Measurements from ENCODE around the gene RBFA.
"Not testable (repeated sequence)": the region's sequence is repeated elsewhere in the genome, so short reads cannot be mapped to it uniquely, and the experiment has no call there.

Gene RBFA

DNA sequence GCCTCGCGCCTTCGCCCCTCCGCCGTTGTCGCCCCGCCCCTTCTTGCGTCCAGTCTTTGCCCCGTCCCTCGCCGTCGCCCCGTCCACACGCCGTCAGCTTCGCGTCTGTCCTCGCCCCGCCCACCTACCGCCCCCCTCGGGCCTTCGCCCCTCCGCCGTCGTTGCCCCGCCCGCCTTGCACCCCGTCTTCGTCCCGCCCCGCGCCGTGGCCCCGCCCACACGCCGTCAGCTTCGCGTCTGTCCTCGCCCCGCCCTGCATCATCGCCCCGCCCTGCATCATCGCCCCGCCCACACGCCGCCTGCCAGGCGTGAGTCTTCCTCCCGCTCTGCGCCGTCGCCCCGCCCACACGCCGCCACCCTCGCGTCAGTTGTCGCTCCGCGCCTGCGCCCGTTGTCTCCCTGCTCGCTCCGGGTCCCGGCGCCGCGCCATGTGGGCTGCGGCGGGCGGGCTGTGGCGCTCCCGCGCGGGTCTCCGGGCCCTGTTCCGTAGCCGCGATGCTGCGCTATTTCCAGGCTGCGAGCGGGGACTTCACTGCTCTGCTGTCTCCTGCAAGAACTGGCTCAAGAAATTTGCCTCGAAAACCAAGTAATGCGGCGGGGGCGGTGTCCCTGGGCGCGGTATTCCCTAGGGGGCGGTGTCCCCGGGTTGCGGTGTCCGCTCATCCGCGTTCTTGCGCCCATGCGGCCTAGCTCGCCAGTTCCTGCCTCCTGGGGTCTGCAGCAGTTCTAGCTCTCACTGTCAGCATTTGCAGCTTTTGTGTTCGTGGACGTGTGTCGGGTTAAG is at the start of gene RBFA:
Gene RBFA, plus strand, starts transcription at position 367 of the 784 bp plus-strand sequence. Its CDS starts 62 bp downstream, at position 429.
- DNase-seq (ENCODE audit: low spot score): peak; percentile 99

- no peak for DNase-seq (ENCODE audit: low spot score)
Observed at GRCh38 chr18:79985172-79985571, 49.1 kb upstream of the RBFA start.

- no peak for DNase-seq (ENCODE audit: low spot score)
Observed at GRCh38 chr18:79986726-79987125, 47.5 kb upstream of the RBFA start.

GRCh38 chr18:79987566-79987965 is 46.7 kb upstream of the RBFA start:
- DNase-seq (ENCODE audit: low spot score): no peak

GRCh38 chr18:79988071-79988450 is 46.2 kb upstream of the RBFA start:
- DNase-seq (ENCODE audit: low spot score): peak; percentile 40

GRCh38 chr18:79988451-79989194 is 45.6 kb upstream of the RBFA start, which contains the start of gene TXNL4A:
Gene TXNL4A, minus strand, starts transcription at chr18:79988563. Its CDS starts 171 bp downstream, at chr18:79988392.
- DNase-seq (ENCODE audit: low spot score): peak; percentile 81

DNA sequence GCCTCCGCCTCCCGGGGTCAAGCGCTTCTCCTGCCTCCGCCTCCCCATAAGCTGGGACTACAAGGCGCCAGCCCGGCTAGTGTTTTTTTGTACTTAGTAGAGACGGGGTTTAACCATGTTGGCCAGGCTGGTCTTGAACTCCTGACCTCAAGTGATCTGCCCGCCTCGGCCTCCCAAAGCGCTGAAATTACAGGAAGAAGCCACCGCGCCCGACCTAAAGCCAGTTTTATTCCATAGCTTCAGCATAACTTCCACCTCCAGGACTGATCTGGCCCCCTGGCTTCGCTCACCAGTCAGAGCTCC is 45.1 kb upstream of the RBFA start:
- no peak for DNase-seq (ENCODE audit: low spot score)

DNA sequence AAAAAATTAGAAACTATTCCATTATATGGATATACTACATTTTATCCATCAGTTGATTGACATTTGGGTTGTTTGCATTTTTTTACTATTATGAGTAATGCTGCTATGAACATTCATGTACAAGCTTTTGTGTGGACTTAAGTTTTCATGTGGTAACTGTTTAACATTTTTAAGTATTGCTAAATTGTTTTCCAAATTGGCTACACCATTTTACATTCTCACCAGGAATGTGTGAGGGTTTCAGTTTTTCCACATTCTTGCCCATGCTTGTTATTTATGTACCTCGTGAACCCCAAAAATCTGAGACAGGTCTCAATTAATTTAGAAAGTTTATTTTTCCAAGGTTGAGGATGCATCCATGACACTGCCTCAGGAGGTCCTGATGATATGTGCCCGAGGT is 42.7 kb upstream of the RBFA start:
- DNase-seq (ENCODE audit: low spot score): no peak

DNA sequence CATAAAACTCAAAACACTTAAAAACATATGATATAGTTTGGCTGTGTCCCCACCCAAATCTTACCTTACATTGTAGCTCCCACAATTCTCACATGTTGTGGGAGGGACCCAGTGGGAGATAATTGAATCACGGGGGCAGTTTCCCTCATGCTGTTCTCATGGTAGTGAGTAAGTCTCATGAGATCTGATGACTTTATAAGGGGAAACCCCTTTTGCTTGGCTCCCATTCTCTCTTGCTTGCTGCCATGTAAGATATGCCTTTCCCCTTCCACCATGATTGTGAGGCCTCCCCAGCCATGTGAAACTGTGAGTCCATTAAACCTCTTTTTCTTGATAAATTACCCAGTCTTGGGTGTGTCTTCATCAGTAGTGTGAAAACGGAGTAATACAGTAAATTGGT is 34.5 kb upstream of the RBFA start:
- DNase-seq (ENCODE audit: low spot score): not testable (repeated sequence)

- DNase-seq (ENCODE audit: low spot score): no peak
Observed at GRCh38 chr18:80000877-80001276, 33.4 kb upstream of the RBFA start.

- DNase-seq (ENCODE audit: low spot score): no peak
Observed at GRCh38 chr18:80002468-80002867, 31.8 kb upstream of the RBFA start.

- DNase-seq (ENCODE audit: low spot score): no peak
Observed at GRCh38 chr18:80004600-80005342, 29.5 kb upstream of the RBFA start.

DNA sequence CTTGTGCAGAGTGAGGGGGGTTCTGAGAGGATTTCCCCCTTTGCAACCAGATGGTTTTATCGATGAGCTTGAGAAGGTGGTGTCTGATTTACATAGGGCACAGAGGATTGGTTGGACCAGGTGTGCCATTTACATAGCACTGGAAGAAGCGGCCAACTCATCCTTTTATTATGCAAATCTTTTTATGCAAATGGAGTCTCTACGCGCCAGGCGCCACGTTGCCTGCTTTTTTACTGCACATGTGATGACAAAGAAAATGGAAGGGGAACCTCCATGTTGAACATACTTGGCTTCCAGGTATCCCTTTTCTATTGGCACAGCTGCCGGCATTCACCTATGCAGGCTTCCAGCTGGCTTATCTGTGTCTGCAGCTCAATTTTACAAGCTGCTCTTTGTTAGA is 27.5 kb upstream of the RBFA start:
- no peak for DNase-seq (ENCODE audit: low spot score)

DNA sequence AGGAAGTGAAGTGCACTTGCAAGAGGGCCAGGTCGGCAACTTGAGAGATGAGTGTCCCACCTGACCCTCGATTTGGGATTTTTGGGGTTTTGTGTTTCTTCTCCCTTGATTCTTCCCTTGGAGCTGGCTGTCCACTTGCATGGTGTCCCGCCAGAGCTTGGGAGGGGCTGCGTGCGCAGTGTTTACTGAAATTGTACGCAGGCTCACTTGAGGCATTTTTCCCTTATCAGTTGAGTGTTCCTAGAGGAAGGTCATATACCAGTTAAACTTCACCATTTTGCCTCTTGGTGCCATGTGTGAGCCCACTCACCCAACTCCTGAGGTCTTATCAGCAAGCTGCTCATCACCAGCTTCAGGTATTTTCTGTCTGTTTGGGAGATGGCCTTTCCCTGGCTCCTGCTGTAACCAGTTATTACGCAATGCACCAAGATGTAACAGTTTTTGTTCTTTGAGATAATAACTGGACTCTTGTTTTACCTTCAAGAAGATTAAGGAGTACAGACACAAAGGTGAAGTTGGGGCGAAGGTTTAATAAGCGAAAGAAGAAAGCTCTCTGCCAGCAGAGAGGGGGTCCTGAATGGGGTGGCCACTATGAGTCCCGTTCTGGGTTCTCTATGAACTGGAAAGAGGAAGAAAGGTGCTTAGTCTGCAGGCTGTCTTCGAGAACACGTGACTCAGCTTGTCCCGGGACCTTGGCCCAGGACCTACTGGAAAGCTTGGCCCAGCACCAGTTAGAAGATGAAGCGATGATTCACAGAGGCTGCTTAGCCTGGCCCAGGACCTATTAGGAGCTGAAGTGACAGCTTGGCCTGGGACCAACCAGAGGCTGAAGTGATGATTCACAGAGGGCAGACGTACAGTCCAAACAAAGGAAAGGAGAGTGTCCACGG is 24.3 kb upstream of the RBFA start:
- no peak for DNase-seq (ENCODE audit: low spot score)

- DNase-seq (ENCODE audit: low spot score): no peak
Observed at GRCh38 chr18:80010551-80010906, 23.7 kb upstream of the RBFA start.

GRCh38 chr18:80011496-80012137 is 22.6 kb upstream of the RBFA start:
- not testable (repeated sequence) for DNase-seq (ENCODE audit: low spot score)

DNA sequence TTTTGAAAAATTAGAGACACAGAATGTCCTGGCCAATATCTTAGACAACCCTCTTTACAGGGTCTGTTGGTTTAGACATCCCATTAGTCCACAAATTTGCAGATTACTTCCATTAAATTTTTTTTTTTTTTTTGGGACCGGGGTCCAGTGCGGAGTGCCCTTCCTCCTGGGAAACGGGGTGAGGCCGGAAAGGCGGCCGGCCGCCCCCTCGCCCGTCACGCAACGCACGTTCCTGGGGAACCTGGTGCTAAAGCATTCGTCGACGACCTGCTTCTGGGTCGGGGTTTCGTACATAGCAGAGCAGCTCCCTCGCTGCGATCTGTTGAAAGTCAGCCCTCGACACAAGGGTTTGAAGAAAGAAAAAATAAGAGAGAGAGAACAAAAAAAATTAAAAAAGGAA is 21.5 kb upstream of the RBFA start:
- DNase-seq (ENCODE audit: low spot score): no peak

DNA sequence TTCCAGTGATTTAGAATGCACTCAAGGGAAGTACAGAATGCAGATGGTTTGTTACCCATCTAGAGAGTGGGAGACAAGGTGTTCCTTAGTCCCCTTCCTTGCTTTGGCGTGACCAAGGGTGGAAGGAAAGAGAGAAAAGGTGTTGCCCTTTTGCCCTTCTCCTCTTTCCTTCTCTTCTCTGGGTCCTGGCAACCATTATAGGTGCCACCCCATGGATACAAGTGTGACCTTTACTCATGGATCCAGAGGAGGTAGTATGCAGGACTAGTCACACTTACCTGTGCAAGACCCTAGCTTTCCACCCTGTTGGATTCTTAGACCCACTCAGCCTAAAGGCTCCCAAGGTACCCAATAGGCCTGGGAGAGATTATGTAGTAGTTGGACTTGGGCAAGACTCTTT is 11.6 kb upstream of the RBFA start:
- DNase-seq (ENCODE audit: low spot score): no peak

DNA sequence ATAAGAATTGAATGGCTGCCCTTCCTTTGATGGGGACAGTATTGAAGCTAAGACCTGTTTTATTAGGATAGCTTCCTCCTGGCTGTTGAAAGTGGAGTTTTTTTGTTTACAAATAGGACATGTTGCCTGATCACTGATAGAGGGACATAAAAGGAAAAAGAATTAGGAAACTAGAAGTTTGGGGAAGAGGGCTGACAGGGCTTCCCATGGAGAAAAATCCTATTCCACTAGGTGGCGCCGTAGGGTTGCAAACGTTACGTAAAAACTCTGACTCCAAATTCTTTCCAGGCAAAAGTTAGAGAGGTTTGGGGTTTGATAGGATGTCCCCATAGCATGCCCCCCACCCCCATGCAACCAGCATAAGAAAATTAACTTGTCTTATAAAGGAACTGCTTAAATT is 11.1 kb upstream of the RBFA start:
- DNase-seq (ENCODE audit: low spot score): no peak

DNA sequence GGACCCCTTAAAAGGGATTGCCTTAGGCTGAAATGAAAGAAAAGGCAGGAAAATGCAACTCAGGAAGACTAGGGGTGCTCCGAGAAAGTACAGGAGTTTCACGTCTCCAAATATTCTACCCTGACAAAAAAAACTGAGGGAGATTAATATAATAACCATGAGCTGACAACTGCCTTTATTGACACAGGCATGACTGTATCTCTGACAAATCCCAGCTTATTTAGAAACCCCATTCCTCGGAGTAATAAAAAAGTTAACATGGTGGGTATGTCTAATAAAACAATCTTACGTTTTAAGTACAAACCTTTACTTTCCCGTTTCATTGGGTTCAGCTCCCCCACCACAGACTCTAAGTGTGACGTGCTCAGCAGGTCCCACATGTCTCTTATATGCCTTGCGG is 7.9 kb upstream of the RBFA start:
- DNase-seq (ENCODE audit: low spot score): no peak

DNA sequence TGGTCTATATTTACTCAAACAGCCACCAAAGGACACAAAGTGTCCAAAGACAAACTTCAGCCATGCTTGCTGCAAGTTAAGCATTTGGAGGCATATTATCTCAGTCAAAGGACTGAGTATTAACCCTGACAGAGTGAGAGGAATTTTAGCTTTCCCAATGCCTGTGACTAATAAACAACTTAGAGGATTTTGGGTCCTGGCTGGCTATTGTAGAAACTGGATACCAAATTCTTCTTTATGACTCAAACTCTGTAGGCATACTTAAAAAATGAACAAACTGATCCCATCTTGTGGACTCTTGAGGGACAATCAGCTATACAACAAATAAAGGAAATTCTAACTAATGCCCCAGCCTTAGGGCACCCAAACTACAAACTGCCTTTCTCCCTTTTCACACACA is 6.5 kb upstream of the RBFA start:
- not testable (repeated sequence) for DNase-seq (ENCODE audit: low spot score)

Measured in CD4-positive, alpha-beta T cell treated with Interleukin-15 for 4 hours (primary cell).